Measurements from ENCODE around the gene TMED5.

DNA sequence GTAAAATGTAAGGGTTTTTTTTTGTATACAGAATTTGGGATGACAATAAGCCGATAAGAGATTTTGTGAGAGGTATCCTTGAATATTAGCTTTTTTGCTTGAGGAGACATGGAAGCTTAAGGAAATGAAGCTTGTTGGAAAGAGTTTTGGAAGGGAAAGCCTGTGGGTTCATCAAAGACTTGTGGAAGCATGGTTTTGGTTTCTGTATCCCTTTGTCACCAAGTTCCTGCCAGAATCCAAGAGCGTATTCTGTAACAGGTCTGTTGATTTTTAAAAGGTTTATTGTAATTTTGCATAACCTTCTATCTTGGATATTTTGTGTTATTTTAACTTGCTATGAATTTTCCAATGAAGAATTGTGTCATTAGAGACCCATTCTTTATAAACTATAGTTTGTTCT, 38.1 kb downstream of the TMED5 start:
- TF ChIP-seq EZH2 (IDR thresholded peaks at IDR 0.05; ENCODE audit: borderline replicate concordance, insufficient read depth, low read length, poor library complexity, severe bottlenecking): no peak
- TF ChIP-seq CTCF (IDR thresholded peaks at IDR 0.05; ENCODE audit: poor library complexity, severe bottlenecking): no peak
- no peak for TF ChIP-seq RAD21 (conservative IDR thresholded peaks at IDR 0.05)
- TF ChIP-seq POLR2AphosphoS5 (IDR thresholded peaks at IDR 0.05): no peak
- TF ChIP-seq SMC3 (conservative IDR thresholded peaks at IDR 0.05; ENCODE audit: poor library complexity): no peak
- TF ChIP-seq TAF1 (IDR thresholded peaks at IDR 0.05; ENCODE audit: low read depth): no peak
- no peak for TF ChIP-seq REST (IDR thresholded peaks at IDR 0.05; ENCODE audit: borderline replicate concordance)
- TF ChIP-seq MXI1 (conservative IDR thresholded peaks at IDR 0.05; ENCODE audit: poor library complexity, severe bottlenecking): no peak
- no peak for TF ChIP-seq EP300 (conservative IDR thresholded peaks at IDR 0.05; ENCODE audit: poor library complexity, severe bottlenecking)
